Islet of Langerhans (tissue), 1 donor: ENCODE measurements around the gene ADCY7.

Source experiments
- FAIRE-seq: peaks from one replicate; lab custom pipeline; 2011; peaks lifted over from hg19 to GRCh38; lab: Jason Lieb, UNC

The ADCY7 gene

DNA sequence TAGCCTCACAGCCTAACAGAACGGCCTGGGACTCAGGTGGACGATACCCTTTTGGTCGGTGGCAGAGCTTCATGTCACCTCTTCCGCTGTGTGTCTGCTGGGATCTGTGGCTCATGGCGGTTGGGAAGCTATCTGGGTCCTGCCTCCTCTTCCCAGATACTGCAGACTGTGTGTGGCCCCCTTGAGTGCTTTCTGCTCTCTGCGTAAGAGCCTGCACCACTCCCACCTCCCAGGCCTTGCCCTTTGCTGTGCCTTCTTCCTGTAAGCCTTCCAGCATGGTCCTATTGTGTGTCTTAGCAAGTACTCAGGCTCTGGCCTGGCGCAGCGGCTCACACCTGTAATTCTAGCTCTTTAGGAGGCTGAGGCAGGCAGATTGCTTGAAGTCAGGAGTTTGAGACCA is 17.5 kb upstream of the ADCY7 start:
- FAIRE-seq = no peak

DNA sequence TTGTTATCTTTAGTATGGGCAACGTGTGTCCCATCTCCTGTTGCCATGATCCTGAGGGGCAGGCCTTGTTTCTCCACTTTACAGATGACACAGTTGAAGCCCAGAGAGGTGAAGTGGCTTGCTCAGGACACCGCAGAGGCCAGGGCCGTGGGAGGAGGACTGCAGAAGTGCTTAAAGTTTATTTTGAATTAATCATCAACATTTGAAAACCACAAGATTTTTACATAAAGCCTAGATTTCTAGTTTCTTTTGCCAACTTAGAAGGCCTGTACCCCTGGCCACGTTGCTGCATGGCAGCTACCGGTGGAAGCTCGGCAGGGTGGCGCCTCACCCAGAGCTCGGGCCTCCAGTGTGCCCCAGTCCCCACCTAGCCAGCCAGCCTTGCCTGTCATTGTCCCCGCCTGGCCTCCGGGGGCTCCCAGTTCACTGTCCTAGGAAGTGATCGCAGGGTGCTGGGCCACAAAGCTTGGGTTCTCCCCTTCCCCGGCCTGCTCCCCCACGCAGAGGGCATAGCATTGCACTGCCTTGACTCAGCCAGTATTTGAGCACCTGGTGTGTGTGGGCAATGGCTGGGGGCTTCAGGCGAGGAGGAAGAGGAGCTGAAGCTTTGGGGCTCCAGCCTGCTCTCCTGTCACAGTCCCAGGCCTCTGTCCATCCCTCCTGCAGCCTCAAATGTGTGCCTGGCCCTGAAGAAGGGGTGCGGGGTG is 14.8 kb upstream of the ADCY7 start:
- FAIRE-seq = no peak

DNA sequence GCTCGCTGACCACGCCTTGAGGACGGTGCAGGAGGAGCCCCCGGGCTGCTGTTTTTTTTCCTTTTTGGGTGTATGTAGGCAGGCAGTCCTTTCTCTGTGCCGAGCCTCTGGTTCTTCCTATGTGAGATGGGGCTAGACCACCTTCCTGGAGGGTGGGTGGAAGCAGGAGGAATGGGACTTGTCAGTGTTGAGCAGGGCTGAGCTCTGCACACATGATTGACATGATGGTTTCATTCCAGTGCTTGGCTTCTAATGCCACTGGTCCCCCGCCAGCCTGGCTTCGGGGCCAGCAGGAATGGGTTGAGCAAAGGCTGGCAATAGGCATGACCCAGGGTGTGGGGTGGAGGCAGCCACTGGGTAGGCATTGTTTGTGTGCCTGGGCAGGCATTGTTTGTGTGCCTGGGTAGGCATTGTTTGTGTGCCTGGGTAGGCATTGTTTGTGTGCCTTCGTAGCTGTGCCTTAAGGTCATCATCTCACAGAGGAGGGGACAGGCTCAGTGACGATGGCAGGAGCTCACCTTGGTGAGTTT is 14.2 kb upstream of the ADCY7 start:
- FAIRE-seq = no peak

DNA sequence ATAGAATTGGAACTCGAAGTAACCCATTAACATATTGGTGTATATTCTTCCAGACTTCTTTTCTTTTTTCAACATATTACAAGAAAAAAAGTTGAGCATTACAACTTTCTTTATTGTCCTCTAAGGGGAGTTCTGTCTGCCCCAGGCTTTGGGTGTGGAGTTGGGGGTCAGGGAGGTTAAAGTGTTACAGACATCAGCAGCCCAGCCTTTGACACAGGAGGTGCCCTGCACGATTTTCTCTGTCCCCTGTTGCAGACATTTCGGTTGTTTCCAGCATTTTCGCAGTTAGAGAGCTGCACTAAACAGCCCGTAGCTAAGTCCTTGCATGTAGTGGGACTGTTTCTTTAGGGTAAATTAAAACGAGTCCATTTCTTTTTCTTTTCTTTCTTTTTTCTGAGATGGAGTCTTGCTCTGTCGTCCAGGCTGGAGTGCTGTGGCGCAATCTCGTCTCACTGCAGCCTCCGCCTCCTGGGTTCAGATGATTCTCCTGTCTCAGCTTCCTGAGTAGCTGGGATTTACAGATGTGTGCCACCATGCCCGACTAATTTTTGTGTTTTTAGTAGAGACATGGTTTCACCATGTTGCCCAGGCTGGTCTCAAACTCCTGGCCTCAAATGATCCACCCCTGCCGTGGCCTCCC is 13.4 kb upstream of the ADCY7 start:
- FAIRE-seq = no peak

DNA sequence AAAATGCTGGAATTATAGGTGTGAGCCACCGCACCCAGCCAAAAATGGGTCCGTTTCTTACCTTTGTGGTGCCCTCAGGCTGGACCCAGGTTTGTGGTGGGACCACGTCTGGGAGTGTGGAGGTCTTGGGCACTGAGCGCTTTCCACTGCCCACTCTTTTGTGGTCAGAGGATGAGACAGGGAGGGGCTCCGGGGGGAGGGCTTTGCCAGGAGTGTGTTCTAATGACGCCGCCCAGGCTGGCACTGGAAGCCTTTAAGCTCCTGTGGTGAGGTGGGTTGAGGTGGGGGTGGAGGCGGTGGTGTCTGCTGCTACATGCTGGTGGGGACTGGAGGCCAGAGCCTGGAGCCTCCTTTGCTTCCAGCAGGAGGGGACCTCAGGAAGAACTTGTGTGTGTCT is 12.8 kb upstream of the ADCY7 start:
- FAIRE-seq = no peak

DNA sequence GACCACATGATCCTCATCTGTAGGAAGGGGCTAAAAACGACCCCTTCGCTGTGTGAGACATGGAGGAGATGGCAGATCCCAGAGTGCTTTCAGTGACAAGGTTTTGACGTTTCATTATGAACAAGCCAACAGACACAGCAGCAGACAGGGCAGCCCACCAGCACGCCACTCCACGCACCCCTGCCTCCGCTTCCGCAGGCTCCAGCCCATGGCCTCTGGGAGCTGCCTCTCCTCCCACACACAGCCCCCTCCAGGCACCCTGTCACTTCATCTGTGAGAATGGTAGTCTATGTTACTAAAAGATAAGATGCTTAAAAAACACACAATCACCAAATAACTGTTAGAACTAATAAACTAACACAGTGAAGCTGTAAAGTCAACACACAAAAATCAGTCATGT is 12.3 kb upstream of the ADCY7 start:
- no peak for FAIRE-seq

DNA sequence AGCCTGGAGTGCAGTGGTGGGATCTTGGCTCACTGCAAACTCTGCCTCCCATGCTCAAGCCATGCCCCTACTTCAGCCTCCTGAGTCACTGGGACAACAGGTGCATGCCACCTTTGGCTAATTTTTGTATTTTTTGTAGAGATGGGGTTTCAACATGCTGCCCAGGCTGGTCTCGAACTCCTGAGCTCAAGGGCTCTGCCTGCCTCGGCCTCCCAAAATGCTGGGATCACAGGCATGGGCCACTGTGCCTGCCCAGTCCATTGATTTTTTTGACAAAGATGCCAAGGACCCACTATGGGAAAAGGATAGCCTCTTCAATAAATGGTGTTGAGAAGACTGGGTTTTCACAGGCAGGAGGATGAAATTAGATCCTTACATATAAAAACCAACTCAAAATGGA is 10.8 kb upstream of the ADCY7 start:
- no peak for FAIRE-seq

DNA sequence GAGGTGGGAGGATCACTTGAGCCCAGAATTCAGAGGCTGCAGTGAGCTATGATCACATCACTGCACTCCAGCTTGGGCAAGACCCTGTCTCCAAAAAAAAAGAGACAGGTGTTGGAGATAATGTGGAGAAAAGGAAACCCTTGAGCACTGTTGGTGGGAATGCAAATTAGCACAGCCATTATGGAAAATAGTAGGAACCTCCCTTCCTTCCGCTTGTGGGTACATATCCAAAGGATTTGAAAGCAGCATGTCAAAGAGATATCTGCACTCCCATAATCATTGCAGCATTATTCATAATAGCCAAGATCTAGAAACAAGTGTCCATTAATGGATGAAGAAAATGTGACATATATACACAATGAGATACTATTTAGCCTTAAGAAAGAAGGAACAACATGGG is 9.7 kb upstream of the ADCY7 start:
- FAIRE-seq = no peak

DNA sequence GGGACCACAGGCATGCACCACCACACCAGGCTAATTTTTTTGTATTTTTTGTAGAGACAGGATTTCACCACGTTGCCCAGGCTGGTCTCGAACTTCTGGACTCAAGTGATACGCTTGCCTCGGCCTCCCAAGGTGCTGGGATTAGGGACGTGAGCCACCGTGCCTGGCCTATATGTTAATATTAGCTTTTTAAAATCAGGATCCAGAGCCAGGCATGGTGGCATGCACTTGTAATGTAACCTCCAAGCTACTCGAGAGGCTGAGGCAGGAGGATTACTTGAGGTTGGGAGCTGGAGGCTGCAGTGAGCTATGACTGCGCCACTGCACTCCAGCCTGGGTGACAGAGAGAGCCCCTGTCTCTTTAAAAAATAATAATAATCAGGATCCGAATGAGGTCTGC is 8.5 kb upstream of the ADCY7 start:
- no peak for FAIRE-seq

DNA sequence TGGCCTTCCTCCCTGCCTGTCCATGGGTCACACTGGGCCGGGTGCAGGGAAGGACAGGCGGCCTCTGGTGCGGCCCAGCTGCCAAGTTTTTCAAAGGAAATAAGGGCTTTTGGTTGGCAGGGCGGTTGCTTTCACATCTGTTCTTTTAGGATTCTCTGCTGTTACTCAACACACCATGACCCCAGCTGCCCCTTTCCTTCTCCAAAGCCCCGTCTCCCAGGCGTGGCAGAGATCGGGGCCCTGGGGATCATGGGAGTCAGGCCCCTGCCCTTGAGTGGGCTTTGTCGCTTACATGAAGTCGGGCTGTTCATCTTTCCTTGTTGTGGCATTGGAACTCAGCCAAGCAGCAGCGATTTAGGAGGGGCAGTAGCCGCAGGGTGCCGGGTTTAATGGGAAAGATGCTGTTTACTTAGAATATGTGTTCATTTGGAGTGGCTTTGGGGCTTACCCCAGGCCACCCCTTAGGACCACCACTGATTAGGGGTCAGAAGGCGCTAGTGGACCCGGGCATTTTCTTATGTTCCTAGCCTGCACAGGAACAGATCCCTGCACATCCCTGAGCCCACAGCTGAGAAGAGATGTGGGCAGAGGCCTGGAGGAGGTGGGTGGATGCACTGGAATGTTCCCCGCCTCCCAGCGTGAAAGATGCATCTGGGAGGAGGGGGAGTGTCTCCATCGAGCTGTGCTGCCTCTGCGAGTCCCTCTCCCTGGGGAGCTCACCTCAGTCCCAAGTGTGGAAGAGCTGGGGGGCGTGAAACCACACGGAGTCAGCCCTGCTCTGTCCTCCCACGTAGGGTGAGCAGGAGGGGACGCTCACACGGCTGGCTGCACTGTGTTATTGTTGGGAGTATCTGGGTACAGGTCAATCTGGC is 6.8 kb upstream of the ADCY7 start:
- FAIRE-seq = no peak

DNA sequence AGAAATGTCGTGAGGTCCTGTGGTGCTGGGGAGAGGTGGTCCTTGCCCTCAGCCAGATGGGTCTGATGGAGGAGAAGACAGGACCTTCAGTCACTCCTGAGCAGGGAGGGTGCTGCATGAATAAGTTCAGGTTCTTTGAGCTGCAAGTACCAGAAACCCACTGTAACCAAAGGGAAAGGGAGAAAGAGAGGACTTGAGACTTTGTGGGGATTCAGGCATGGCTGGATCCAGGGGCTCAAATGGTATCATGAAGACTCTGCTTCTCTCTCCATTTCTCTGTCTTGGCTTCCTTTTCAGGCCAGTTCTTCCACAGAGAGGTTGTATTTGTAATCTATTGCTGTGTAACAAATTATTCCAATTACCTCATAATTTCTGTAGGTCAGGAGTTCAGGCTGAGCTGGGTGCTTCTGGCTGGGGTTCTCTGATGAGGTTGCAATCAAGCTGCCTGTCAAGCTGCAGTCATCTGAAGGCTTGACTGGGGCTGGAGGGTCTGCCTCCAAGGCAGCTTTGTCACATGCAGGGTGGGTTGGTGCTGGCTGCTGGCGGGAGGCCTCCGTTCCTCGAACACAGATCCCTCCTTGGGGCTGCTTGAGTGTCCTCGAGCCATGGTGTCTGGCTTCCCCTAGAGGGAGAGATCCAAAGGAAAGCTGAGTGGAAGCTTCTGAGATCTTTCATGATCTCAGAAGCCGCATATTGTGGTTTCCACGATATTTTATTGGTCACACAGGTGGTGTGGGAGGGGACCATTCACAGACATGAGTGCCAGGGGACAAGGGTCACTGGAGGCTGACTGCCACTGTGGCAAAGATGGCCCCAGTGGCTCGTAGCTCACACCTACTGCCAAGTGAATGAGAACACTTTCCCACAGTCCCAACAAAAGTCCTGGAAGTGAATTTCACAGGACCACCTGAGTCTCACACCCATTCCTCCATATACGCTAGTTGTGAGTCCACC is 5.9 kb upstream of the ADCY7 start:
- no peak for FAIRE-seq

DNA sequence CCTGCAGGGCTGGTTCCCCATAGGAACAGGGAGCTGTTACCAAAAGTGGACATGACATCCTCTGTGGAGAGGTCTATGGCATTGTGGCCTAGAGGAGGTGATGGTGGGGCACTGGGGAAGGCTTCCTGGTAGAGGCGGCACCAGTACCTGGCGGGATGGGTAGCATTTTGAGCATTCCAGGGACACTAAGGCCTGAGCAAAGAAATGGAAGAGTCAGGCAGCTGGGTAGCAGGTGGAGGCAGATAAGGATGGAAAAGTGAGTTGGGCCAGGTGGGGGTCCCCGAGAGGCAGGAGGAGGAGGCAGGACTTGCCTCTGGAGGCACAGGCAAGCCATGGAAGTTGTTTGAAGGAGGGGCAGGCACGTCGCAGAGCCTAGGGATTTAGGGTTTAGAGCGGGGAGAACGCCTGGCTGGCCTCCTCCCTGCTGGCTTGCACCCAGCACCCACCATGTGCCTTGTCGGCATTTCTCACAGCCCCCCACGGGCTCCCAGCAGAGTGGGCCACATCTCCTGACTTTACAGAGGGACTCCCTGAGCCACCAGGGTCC is 5.1 kb upstream of the ADCY7 start:
- no peak for FAIRE-seq

DNA sequence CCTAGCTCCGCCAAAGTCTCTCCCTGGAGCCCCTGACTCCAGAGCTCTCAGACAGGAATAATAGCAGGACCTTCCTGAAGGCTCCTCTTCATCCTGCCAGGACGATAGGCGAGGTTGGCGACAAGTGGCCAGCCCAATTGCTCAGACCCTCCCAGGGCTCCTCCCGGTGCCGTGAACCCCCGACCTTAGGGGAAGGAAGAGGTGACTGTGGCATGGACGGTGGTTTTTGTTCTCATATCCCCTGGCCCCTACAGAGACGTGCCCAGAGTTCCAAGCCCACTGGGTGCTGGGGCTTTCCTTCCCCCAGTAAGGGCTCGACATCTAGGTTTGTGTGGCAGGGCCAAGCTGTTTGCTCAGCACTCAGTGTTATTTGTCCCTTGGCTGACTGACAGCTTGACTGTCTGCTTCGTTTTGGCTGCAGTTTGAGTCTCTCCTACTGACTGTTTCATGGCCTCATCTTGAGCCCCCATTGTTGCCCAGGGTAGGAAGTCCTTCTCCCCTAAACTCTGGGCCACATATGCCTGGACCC is 4.6 kb upstream of the ADCY7 start:
- FAIRE-seq = no peak

DNA sequence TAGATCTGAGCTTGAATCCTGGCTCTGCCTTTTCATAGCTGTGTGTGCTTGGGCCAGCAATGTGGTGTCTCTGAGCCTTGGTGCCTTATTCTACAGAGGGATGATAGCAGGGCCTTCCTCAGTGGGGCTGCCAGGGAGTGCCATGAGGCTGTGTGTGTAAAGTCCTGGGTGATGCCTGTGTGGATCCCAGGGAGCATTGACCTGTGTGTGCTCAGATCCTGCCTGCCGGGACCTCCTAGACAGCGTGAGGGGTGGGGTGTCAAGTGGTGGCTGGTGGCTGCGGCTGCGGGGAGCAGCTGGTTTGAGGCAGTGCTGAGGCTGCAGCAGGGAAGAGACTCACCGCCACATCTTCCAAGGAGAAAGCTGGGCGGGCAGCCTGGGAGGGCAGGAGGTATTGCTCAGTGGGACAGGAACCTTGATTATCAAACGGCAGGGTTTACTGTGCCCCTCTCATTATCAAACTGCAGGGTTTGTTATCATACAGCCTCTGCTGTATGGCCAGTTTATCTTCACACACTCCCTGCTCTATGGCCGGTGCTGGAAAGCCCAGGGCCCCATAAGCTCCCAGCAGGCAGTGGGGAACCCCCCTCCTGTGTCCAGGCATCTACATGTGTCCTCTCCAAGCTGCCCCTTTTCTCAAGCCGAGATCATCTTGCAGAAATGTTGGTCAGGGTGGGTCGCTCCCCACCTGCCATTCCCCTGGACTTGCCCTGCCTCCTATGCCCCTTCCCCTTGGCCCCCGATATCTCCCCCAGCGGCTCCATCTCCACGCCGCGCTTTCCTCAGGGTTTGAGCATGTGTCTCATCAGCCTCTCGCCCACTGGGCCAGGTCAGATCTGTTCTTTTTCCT is 3.1 kb upstream of the ADCY7 start:
- no peak for FAIRE-seq

DNA sequence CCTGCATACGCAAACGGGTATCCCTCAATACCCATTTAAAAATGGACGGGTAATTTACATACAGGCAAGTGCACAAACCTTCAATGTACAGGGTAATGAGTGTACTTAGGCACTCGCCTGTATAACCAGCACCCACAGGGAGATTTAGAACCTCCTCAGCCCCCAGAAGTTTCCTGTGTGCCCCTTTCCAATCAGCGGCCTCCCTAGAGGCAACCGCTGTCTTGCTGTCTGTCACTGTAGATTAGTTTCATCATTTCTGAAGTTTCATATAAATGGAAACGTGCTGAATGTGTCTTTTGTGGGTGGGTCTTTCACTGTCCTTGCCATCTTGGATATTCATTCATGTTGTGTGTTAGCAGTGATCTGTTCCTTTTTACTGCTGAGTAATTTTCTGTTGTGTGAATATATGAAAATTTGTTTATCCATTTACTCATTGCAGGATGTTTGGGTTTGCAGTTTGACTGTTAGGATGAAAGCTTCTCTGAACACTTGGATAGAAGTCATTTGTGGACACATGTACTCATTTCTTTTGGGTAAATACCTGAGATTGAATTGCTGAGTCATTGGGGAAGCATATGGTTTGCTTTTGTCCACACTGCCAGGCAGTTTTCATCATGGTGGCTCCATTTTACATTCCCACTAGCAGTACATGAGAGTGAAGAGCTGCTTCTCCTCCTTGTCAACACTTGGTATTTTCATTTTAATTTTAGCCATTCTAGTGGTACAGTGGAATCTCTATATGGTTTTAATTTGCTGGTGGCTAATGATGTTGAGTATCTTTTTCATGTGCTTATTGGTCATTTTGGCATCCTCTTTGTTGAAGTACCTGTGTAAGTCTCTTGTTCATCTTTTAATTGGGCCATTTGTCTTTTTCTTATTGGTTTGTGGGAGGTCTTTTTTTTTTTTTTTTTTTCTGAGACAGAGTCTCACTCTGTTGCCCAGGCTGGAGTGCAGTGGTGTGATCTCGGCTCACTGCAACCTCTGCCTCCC is 2.1 kb upstream of the ADCY7 start:
- FAIRE-seq = no peak

DNA sequence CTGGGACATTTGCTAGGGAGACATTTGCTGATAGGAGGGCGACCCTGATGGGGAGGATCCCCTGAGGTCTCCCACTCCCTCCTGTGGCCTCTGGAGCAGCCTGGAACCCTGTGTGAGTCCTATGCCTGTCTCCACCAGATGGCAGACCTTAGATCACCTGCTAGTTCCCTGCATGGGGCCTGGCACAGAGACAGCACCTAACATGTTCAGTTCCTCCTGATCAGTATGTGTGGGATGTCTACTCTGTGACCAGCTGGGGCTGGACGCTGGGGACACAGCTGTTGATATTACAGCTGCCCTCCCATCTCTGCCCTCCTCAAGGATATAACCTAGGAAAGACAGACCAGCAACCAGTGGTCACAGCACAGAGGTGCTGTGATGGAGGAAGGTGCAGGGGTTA is 1.1 kb upstream of the ADCY7 start:
- no peak for FAIRE-seq

DNA sequence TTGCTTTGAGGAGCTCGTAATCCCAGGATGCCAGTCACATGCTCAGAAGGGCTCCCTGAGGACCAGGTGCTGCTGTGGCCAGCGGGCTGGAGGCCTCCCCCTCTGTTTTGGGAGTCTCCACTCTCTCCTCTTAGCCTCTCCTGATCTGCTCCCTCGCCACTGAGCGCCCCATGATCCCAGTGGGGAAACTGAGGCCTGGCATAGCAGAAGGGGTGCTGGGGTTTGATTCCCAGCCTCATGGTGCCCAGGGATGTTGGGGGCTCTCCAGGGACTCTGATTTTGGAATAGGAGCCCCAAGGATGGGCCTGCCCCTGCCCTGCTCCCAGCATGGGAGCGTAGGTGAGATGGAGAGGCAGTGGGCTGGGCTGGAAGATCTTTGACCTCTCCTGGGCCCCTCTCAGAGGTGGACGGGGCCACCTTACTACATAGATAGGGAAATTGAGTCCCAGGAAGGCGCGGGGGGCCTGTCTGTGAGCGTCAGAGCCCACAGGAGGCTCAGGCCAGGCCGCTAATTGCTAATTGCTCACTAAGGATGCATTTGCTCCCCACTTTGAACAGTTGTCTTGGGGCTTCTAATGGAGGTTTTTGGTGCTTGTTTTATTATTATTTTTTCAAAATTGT is 525 bp upstream of the ADCY7 start:
- no peak for FAIRE-seq

DNA sequence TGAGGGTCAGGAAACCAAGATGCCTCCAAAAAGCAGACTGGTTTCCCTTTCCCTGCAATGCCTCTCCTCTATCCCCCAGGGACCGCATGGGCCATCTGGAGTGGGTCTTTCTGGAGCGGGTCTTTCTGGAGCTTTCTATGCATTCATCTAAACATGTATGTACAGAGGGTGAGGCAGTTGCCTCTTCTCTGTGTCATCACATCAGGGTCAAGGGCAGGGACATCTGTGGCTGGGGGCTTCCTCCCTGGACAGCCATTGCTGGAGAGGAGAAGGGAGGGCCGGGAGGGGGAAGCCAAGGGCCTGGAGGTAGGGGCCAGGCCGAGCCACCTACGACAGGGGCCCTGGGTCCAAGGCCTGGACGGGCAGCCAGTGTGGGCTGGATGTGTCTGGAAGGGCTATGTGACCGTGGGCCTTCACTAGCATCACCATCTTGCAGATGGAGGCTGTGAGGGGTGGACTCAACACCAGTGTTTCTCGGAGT is 840 bp downstream of the ADCY7 start:
- no peak for FAIRE-seq

DNA sequence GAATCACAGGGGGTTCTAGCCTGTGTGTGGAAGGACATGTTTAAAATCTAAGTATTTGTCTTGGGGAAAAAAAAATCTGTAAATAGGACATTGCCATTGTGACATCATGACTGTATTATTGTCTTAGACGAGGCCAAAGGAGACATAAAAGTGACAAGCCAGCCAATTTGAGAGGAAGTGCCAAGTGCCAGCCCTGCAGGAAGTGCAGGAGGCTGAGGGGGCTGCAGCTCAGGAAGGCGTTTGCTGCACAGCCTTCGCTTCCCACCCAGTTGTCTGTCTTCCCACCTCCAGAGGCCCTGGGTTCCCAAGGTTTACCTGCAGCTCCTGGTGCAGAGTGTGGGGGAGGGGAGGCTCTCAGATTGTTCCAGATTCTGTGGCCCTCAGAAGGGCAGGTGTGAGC is 1.3 kb downstream of the ADCY7 start:
- no peak for FAIRE-seq
